GM12878 (cell line): ENCODE results near the gene SNAPC4. TPM values are rescaled to one million over a fixed set of nuclear protein-coding genes. Genes with fewer than 3 reads are reported as not detected.
A peak's percentile ranks its signal among the peaks of the same experiment; 100 is the strongest.

ENCODE experiments used
- BCLAF1 ChIP-seq: fragments of 450-650 bp; IDR thresholded peaks from 2 replicates; pipeline ENCODE4 v1.6.1; 2017; ENCODE audit warnings: antibody characterized with exemption, mild to moderate bottlenecking, moderate library complexity
- CBX3 ChIP-seq: fragments of 200-600 bp; sonication (generic); IDR thresholded peaks from 2 replicates; pipeline ENCODE4 v1.6.1; 2016; ENCODE audit warnings: low read depth, borderline replicate concordance
- CEBPB ChIP-seq, 2 experiments: fragments of 150-350 bp in 1 of 2; IDR thresholded peaks; 2 replicates each; pipeline ENCODE4 v1.6.1; 2012 to 2014; ENCODE audit warnings: low read depth in 2 of 2, low read length in 2 of 2, borderline replicate concordance in 1 of 2, inconsistent platforms in 1 of 2
- CUX1 ChIP-seq: IDR thresholded peaks from 2 replicates; pipeline ENCODE4 v1.6.1; 2012; ENCODE audit warnings: improper control_type of control experiment, low read depth, low read length; ENCODE audit not compliant: insufficient replicate concordance
- IRF3 ChIP-seq: fragments of 450-650 bp; IDR thresholded peaks from 2 replicates; pipeline ENCODE4 v1.6.1; 2014; ENCODE audit warnings: mild to moderate bottlenecking
- MYC ChIP-seq: IDR thresholded peaks from 2 replicates; pipeline ENCODE4 v1.6.1; 2011; ENCODE audit warnings: mild to moderate bottlenecking, low read length, moderate library complexity, inconsistent platforms; ENCODE audit not compliant: insufficient read depth, insufficient replicate concordance, insufficient read length, severe bottlenecking
- NBN ChIP-seq: fragments of 450-650 bp; IDR thresholded peaks from 2 replicates; pipeline ENCODE4 v1.6.1; 2016
- NR2C2 ChIP-seq: IDR thresholded peaks from 2 replicates; pipeline ENCODE4 v1.6.1; 2011; ENCODE audit warnings: borderline replicate concordance, low read depth; ENCODE audit not compliant: control insufficient read depth, insufficient read length
- POLR2A ChIP-seq: IDR thresholded peaks from 2 replicates; pipeline ENCODE4 v1.6.1; 2011; ENCODE audit warnings: low read depth, mild to moderate bottlenecking, low read length
- POU2F2 ChIP-seq: IDR thresholded peaks from 3 replicates; pipeline ENCODE4 v1.6.1; 2011; ENCODE audit warnings: low read depth, mild to moderate bottlenecking, low read length, borderline replicate concordance
- RUNX3 ChIP-seq: IDR thresholded peaks from 2 replicates; pipeline ENCODE4 v1.6.1; 2012; ENCODE audit warnings: low read length, inconsistent platforms
- SIN3A ChIP-seq: IDR thresholded peaks from 2 replicates; pipeline ENCODE4 v1.6.1; 2012; ENCODE audit warnings: low read depth, low read length, improper control_type of control experiment
- SKIL ChIP-seq: fragments of 450-650 bp; IDR thresholded peaks from 2 replicates; pipeline ENCODE4 v1.6.1; 2017; ENCODE audit warnings: mild to moderate bottlenecking, low read depth, inconsistent platforms; ENCODE audit not compliant: poor library complexity, severe bottlenecking
- SMAD1 ChIP-seq: fragments of 450-650 bp; IDR thresholded peaks from 2 replicates; pipeline ENCODE4 v1.6.1; 2018; ENCODE audit warnings: mild to moderate bottlenecking, low read depth; ENCODE audit not compliant: partially characterized antibody
- SUPT20H ChIP-seq: IDR thresholded peaks from 2 replicates; pipeline ENCODE4 v1.6.1; 2011; ENCODE audit warnings: low read depth, mild to moderate bottlenecking, low read length, moderate library complexity, borderline replicate concordance; ENCODE audit not compliant: control insufficient read depth
- ZNF217 ChIP-seq: fragments of 450-650 bp; IDR thresholded peaks from 2 replicates; pipeline ENCODE4 v1.6.1; 2017; ENCODE audit warnings: antibody characterized with exemption, mild to moderate bottlenecking
- ZSCAN29 ChIP-seq: fragments of 450-650 bp; IDR thresholded peaks from 2 replicates; pipeline ENCODE4 v1.6.1; 2017; ENCODE audit warnings: mild to moderate bottlenecking, moderate library complexity
- polyA plus RNA-seq, 11 experiments: library from polyadenylated mRNA; depleted of rRNA in 4 of 11; unstranded in 6 of 11; stranded (reverse) in 5 of 11; fragments of >200 nt; fragmentation: Nextera tagmentation in 4 of 11; fragmentation: Illumina TruSeq in 1 of 11; extraction: Ambion mirVana in 4 of 11; extraction: Trizol in 1 of 11; gene quantifications; 1 replicate in 1 of 11; 2 replicates in 10 of 11; pipeline versions ENCODE4 v1.2.1 to v1.2.3, GENCODE V29; 2011 to 2016; ENCODE audit warnings: inconsistent platforms in 2 of 11, missing spikeins in 2 of 11, low read depth in 1 of 11
- total RNA-seq, 4 experiments: library from RNA; depleted of rRNA in 3 of 4; stranded (reverse); fragments of >200 nt in 3 of 4; fragmentation: Illumina TruSeq in 1 of 4; extraction: Trizol in 1 of 4; gene quantifications; 2 replicates each; pipeline versions ENCODE4 v1.2.1 to v1.2.3, GENCODE V29; 2013 to 2021

Gene SNAPC4
- total and polyA plus RNA-seq, 10 of the 15 experiments (the other 5 are each of a cell fraction or from before 2014, with no cell fraction given), result 0.42 to 19.8 (median 7.0) TPM

- TF ChIP-seq CUX1 (no peak), NBN (no peak), ZNF217 (no peak), IRF3 (no peak), SKIL (no peak), RUNX3 (0 out of 2 replicates have a peak, but pooled peaks have one; percentile 7), CBX3 (no peak), BCLAF1 (no peak), ZSCAN29 (no peak), CEBPB (IDR thresholded peaks at IDR 0.05; ENCODE audit: borderline replicate concordance in 1 of 2, low read depth in 2 of 2, low read length in 2 of 2) (no peak), SUPT20H (no peak), SMAD1 (no peak), POLR2A (0 out of 2 replicates have a peak, but pooled peaks have one; percentile 12), NR2C2 (no peak), MYC (no peak), SIN3A (0 out of 2 replicates have a peak, but pooled peaks have one; percentile 41), POU2F2 (no peak)
Measured at GRCh38 chr9:136438548-136439480, 38.8 kb upstream of the SNAPC4 start (continued).
